ENCODE results near the gene SLC29A1. TPM values are rescaled to one million over a fixed set of nuclear protein-coding genes. Genes with fewer than 3 reads are reported as not detected.

SLC29A1 gene
- total RNA-seq: 51.7 and 68.9 TPM in 2 replicates

DNA sequence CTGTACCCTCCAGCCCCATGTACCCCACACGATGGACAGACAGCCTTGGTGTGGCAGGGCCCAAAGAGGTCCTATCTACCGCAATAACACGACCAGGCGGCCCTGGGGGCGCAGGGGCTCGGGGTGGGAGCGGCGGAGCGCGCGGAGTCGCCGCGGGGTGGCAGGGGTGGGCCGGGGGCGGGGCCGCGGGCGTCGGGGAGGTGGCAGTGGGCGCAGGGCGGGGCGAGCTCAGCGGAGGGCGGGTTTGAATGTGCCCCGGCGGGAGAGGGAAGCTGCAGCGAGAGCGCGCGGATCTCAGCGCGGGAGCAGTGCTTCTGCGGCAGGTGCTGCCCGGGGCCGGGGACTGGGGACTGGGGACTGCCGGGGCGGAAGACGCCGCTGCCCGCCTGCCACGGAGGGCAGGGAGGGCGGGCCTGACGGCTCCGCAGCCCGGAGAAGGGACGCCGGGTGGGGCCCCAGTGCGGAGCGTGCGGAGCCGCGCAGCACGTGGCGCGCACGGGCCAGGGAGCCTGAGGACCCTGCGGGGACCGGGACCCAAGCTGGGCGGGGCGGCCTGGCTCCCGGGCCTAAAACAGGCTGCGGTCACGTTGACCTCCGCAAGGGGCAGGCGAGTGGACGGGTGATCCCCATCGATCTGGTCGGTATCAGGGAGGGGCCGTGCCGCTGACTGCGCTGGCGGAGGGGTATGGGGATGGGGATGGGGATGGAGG, at the start of gene SLC29A1:
Gene SLC29A1, plus strand, starts transcription at position 277 of the 710 bp plus-strand sequence. CDS start 3,719 bp downstream, outside the sequence.

DNA sequence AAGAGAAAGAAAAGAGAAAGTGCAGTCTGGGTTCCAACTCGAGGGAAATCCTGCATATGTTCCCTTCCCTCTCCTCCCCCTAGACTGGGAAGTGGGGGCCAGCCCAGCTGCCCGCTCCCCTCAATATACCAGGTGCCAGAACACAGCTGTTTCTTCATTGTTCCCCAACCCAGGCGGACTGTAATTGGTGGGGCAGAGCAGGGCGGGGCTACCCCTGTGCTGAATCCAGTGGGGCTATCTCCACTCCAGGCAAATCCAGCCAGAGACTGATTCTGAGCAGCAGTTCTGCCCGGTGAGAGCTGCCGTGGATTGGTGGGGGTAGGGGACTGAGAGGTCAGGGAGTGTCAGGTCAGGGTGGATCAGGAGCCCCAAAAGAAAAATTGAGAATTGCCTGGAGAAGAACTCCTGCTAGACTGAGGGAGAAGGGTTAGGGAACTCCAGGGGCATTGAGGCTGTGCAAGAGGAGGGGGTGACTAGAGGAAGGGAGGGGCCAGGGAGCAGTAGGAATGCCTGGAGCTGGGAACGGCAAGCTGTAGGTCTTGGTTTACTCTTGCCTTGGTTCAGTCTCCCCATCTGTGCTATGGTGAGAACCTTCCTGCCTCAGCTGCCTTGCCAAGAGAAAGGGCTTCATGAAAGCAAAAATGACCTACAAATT, 6.6 kb upstream of the SLC29A1 start, which contains the start of gene MYMX:
Gene MYMX, plus strand, starts transcription at position 250 of the 655 bp plus-strand sequence. CDS start 546 bp downstream, outside the sequence.

DNA sequence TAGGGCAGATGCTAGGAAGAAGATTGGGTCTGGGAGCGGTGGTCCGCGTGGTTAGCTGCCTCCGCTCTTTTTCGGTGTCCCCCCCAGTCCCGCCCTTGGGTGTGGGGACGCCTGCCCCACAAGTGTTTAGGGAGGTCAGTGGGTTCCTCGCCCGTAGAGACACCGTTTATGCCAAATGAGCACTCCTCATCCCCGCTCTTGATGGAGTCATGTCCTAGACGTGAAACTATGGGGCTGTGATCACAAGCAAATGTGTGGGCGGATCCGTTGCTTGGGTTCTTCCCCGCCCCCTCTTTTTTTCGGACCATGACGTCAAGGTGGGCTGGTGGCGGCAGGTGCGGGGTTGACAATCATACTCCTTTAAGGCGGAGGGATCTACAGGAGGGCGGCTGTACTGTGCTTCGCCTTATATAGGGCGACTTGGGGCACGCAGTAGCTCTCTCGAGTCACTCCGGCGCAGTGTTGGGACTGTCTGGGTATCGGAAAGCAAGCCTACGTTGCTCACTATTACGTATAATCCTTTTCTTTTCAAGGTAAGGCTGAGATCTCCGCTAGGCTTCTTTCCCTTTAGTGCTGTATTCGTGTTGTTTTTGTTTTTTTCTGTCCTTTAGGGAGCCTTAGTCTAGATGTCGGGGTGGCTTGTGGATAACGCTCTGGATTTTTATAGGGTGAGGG, 23.4 kb downstream of the SLC29A1 start, which contains the start of gene HSP90AB1:
Gene HSP90AB1, plus strand, starts transcription at position 439 of the 675 bp plus-strand sequence. CDS start 1,529 bp downstream, outside the sequence.

DNA sequence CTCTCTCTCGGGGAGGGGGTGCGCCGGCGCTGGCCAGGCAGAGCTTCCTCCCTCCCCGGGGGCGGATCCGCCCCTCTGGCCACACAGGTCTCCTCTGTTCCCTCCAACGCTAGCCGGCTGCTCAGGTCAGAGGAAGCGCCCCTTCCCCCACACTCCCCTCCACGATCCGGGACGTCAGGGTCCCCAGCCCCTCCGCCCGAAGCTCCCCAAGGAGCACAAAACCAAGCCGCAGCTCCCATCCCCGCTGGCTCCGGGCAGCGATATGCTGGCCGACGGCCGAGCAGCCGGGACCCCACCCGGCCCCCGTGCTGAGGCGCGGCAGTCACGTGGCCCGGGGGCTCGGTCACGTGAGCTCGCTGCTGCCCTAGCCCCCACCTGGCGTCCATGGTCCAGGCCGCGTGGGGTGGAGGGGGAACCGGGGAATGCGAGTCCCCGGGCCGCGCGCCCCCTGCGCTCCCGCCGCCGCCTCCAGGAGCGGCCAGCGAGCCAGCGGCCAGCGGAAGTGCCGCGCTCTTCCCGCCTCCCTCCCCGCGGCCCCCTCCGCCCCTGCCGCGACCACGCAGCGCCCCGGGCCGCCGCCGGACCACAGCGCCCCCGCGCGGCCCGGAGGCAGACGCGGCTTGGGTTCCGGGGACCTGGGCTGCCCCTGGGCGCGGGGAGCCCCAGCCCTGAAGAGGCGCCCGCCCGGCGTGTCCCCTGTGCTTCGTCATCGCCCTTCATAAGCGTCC, 33.8 kb downstream of the SLC29A1 start, which contains the start of gene SLC35B2:
Gene SLC35B2, minus strand, starts transcription at position 504 of the 728 bp plus-strand sequence. Its CDS starts 118 bp downstream, at position 386.

DNA sequence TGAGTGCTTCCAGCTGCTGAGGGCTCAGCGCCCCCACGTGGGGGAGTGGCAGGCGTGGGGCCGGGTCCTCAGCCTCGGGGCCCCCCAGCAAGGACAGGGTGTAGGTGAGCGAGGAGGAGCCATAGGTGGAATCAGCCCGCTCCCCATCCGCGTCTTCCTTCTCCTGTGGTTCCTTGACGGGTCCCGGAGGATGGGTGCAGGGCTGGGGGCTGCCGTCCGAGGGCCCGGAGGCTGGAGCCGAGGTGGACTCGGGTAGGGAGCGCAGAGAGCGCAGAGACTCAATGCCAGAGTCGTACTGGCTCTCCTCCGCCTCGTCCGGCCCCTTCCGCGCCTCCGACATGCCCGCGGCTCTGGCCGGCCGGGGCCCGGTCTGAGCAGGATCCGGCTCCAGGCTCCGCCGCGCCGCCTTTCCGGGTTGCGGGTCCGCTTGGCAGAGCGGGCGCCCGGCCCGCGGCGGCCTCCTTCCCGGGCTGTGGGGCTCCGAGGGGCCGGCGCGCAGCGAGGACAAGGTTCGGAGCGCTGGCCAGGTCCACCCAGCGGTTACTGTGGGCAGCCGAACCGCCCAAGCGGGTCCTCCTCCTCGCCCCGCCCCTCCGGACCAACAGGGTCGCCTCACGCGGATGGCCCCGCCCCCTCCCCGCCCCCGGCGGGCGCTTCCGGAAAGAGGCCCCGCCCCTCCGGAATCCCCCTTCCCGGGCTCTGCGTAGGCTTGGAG, 41.8 kb downstream of the SLC29A1 start, which contains the start of gene NFKBIE:
Gene NFKBIE, minus strand, starts transcription at position 545 of the 715 bp plus-strand sequence. Its CDS starts 205 bp downstream, at position 340.

DNA sequence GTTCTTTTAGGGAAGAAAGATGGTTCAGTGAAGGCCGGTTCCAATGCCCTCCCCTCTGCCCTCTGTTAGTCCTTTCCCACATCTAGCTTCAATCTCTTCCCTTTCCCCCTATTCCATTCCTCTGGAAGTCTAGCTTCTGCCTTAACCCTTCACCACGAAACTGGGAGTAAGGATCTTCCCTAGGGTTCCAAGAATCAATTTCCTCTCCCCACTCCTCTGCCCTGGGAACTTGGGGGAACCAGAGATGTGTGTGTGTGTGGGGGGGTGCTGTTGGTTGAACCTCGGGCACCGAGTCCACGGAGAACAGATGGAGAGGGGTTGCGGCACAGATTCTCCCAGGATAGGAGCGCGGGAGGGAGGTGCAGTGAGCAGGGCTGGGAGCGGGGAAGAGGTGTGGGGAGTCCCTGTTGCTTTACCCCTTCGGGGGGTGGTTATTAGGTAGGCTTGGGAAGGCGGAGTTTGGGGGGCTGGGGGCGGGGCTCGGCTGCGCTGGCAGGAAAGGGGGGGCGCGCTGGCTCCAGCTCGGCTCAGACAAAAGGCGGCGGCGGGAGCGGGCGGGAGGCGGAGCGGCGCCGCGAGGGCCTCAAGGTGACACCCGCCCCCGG, 46.6 kb downstream of the SLC29A1 start, which contains the start of gene TMEM151B:
Gene TMEM151B, plus strand, starts transcription at position 530 of the 605 bp plus-strand sequence. CDS start 293 bp downstream, outside the sequence.

Other genes with a start within 250 kb of the SLC29A1 start
- gene MRPL14, start 96.1 kb upstream of the SLC29A1 start, total RNA-seq: 83.2 and 136 TPM in 2 replicates
- gene TMEM63B, start 96.0 kb upstream of the SLC29A1 start, total RNA-seq: 12.7 and 19.3 TPM in 2 replicates
- 3.0 and 4.2 TPM in 2 replicates for gene CAPN11, start 64.8 kb upstream of the SLC29A1 start, total RNA-seq
- under 0.01 TPM in 1 of 2 replicates, not detected in the other for gene MYMX, start 6.7 kb upstream of the SLC29A1 start, total RNA-seq
- gene HSP90AB1, start 23.5 kb downstream of the SLC29A1 start, total RNA-seq: 888 and 963 TPM in 2 replicates
- gene SLC35B2, start 33.9 kb downstream of the SLC29A1 start, total RNA-seq: 47.3 and 59.8 TPM in 2 replicates
- 10.4 and 28.7 TPM in 2 replicates for gene NFKBIE, start 42.0 kb downstream of the SLC29A1 start, total RNA-seq
- under 0.01 TPM in 1 of 2 replicates, not detected in the other for gene TMEM151B, start 46.9 kb downstream of the SLC29A1 start, total RNA-seq
- 17.9 and 21.7 TPM in 2 replicates for gene AARS2, start 89.8 kb downstream of the SLC29A1 start, total RNA-seq
- gene SPATS1, start 119.1 kb downstream of the SLC29A1 start, total RNA-seq: not detected in 2 replicates
- 22.7 and 28.0 TPM in 2 replicates for gene CDC5L, start 164.1 kb downstream of the SLC29A1 start, total RNA-seq